K562 (cell line): ENCODE measurements around the gene RAB14. TPM values are rescaled to one million over a fixed set of nuclear protein-coding genes. Genes with fewer than 3 reads are reported as not detected.

ENCODE experiments used
- C11orf30 ChIP-seq: fragments of 450-650 bp; IDR thresholded peaks from 2 replicates; pipeline ENCODE4 v1.6.1; 2016; ENCODE audit warnings: low read depth, mild to moderate bottlenecking
- CCAR2 ChIP-seq: fragments of 200-400 bp; formaldehyde crosslinking; IDR thresholded peaks from 2 replicates; pipeline ENCODE4 v1.6.1; 2017; ENCODE audit warnings: mild to moderate bottlenecking, low read depth, low read length
- CREB3 ChIP-seq: fragments of 450-650 bp; conservative IDR thresholded peaks from 2 replicates; pipeline ENCODE4 v1.6.1; 2016; ENCODE audit warnings: missing genetic modification characterization, low read depth, mild to moderate bottlenecking, missing compliant biosample characterization, moderate library complexity
- DEAF1 ChIP-seq: fragments of 450-650 bp; formaldehyde crosslinking; IDR thresholded peaks from 2 replicates; pipeline ENCODE4 v1.4.0; 2020; ENCODE audit warnings: mild to moderate bottlenecking, moderate library complexity
- GTF2A2 ChIP-seq: IDR thresholded peaks from 2 replicates; pipeline ENCODE4 v1.6.1; 2016; ENCODE audit warnings: mild to moderate bottlenecking, missing genetic modification characterization, missing compliant biosample characterization
- HNRNPLL ChIP-seq: fragments of 200-400 bp; formaldehyde crosslinking; IDR thresholded peaks from 2 replicates; pipeline ENCODE4 v1.6.1; 2017; ENCODE audit warnings: low read length, low read depth, mild to moderate bottlenecking; ENCODE audit not compliant: poor library complexity, severe bottlenecking
- KLF10 ChIP-seq: fragments of 250-450 bp; sonication (Bioruptor Pico); IDR thresholded peaks from 2 replicates; pipeline ENCODE4 v1.6.1; 2021; ENCODE audit warnings: matching md5 sums
- MCM3 ChIP-seq: fragments of 450-650 bp; IDR thresholded peaks from 2 replicates; pipeline ENCODE4 v1.6.1; 2016
- NEUROD1 ChIP-seq: fragments of 150-350 bp; IDR thresholded peaks from 2 replicates; pipeline ENCODE4 v1.6.1; 2014; ENCODE audit warnings: borderline replicate concordance, low read length, low read depth; ENCODE audit not compliant: partially characterized antibody
- NFE2 ChIP-seq: IDR thresholded peaks from 2 replicates; pipeline ENCODE4 v1.6.1; 2014; ENCODE audit warnings: antibody characterized with exemption, low read depth
- PURB ChIP-seq: sonication (generic); formaldehyde crosslinking; IDR thresholded peaks from 2 replicates; pipeline ENCODE4 v1.9.0; 2021; ENCODE audit warnings: low read depth, mild to moderate bottlenecking, missing genetic modification reagents
- ZBTB12 ChIP-seq: fragments of 250-450 bp; sonication (Bioruptor Pico); IDR thresholded peaks from 2 replicates; pipeline ENCODE4 v1.4.0; 2020
- ZFP30 ChIP-seq: fragments of 250-450 bp; sonication (Bioruptor Pico); IDR thresholded peaks from 2 replicates; pipeline ENCODE4 v1.8.0; 2022; ENCODE audit warnings: moderate library complexity, mild to moderate bottlenecking, inconsistent platforms, borderline replicate concordance
- ZNF184 ChIP-seq: sonication (generic); formaldehyde crosslinking; IDR thresholded peaks from 2 replicates; pipeline ENCODE4 v1.5.0; 2020; ENCODE audit warnings: missing genetic modification reagents
- ZNF584 ChIP-seq: fragments of 200-800 bp; sonication (Bioruptor generic); IDR thresholded peaks from 2 replicates; pipeline ENCODE4 v1.6.1; 2016; ENCODE audit warnings: low read depth, mild to moderate bottlenecking, missing genetic modification characterization, missing compliant biosample characterization
- ZNF592 ChIP-seq: fragments of 450-650 bp; IDR thresholded peaks from 2 replicates; pipeline ENCODE4 v1.6.1; 2017; ENCODE audit warnings: antibody characterized with exemption, mild to moderate bottlenecking
- ZNF764 ChIP-seq: fragments of 250-450 bp; sonication (Bioruptor Pico); IDR thresholded peaks from 2 replicates; pipeline ENCODE4 v1.4.0; 2020; ENCODE audit warnings: low read depth, mild to moderate bottlenecking, moderate library complexity
- ZSCAN32 ChIP-seq: fragments of 450-650 bp; formaldehyde crosslinking; IDR thresholded peaks from 2 replicates; pipeline ENCODE4 v1.4.0; 2020; ENCODE audit warnings: mild to moderate bottlenecking, moderate library complexity
- polyA plus RNA-seq, 8 experiments: library from polyadenylated mRNA; depleted of rRNA in 4 of 8; stranded (reverse) in 5 of 8; unstranded in 3 of 8; fragments of >200 nt; fragmentation: Nextera tagmentation in 2 of 8; fragmentation: Illumina TruSeq in 1 of 8; extraction: Ambion mirVana in 2 of 8; extraction: Trizol in 1 of 8; gene quantifications; 2 replicates each; pipeline versions ENCODE4 v1.2.1 to v1.2.3, GENCODE V29; 2011 to 2014; ENCODE audit warnings: inconsistent platforms in 1 of 8, missing spikeins in 1 of 8
- total RNA-seq, 7 experiments: library from RNA; depleted of rRNA in 6 of 7; stranded (reverse); fragments of >200 nt in 6 of 7; fragmentation: Illumina TruSeq in 2 of 7; extraction: Trizol in 2 of 7; gene quantifications; 2 replicates each; pipeline versions ENCODE4 v1.2.1 to v1.2.3, GENCODE V29; 2011 to 2021; ENCODE audit warnings: low replicate concordance in 1 of 7

RAB14 gene
- total and polyA plus RNA-seq, 9 of the 15 experiments (the other 6 are each of a cell fraction or from before 2014, with no cell fraction given), result 10.3 to 41.8 (median 20.9) TPM

- TF ChIP-seq C11orf30 (peak; percentile 83), NFE2 (peak; percentile 87), ZFP30 (CRISPR knock-in tag) (no peak), KLF10 (CRISPR knock-in tag) (no peak), ZNF584 (no peak), ZNF184 (CRISPR knock-in tag) (no peak), ZSCAN32 (no peak), CREB3 (tag) (no peak), DEAF1 (CRISPR knock-in tag) (no peak), ZBTB12 (CRISPR knock-in tag) (no peak), CCAR2 (no peak), GTF2A2 (tag) (no peak), MCM3 (no peak), PURB (no peak), HNRNPLL (no peak), ZNF592 (peak; percentile 90), NEUROD1 (peak; percentile 24), ZNF764 (CRISPR knock-in tag) (no peak)
These were observed 32.5 kb upstream of the RAB14 start (continued) for GRCh38 chr9:121233906-121234831.
